HG03520 (cell line): ENCODE results near the gene MOXD1.

Experiments used
- ATAC-seq: cut with Tn5 transposase; IDR thresholded peaks from one replicate; pipeline ENCODE4 v1.9.1; 2021; ENCODE audit warnings: mild to moderate bottlenecking, moderate library complexity; ENCODE audit not compliant: unreplicated experiment

MOXD1 gene

DNA sequence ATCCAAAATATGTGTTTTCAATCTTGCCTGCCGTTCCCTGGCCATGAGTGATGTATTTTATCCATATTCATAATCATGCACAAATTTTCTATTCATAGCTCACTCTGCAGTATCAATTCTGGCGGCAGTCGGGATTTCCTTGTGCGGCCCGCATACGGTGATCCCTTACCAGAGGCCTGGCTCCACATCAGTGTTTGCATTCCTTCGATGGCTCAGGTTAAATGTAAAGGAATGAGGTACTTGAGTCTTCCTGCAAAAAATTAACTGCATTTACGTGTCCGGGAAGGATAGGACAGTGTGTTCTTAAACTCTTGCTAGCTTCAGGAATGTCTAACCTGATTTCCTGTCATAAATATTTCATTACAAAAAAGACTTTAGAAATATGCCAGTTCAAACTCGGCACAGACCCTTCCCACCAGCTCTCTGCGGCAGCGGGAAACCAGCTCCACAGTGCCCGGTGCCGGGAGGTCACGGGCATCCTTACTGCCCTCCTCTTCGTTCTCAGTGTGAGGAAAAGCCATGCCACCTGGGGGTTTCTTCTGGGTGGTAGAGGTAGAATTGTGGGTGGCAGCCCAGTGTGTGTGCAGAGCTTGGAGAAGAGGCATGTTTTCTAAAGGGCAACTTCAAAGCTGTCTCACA, 154.5 kb downstream of the MOXD1 start:
- ATAC-seq, result no peak

DNA sequence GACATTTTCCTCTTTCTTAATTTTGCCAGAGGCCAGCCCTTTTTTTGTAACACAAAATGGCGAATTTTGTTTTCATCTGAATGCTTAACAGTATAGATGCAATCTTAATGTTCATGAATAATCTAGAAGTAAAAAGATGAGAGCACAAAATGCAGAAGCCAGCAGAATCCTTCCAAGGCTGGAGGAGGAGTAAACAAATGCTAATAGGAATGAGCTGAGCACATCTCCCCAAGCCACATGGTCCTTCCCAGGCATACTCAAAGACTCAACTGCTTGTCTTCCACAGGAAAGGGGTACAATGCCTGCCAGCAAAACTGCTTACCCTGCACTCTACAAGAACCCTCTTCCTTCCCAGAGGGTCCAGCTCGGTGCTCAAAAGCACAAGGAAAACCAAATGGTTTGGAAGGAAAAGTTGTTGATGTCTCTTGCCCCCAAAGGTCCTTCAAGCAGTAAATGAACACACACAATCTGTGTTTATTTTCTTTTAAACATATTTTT, 155.1 kb downstream of the MOXD1 start:
- ATAC-seq, result no peak
